Endothelial cell of umbilical vein (primary cell): ENCODE measurements around the gene ZC2HC1B.

Experiments
- CTCF ChIP-seq, 2 donors: IDR thresholded peaks; 1 replicate in 1 of 2; 2 replicates in 1 of 2; pipeline ENCODE4 v1.5.1; 2011; ENCODE audit warnings: low read length in 2 of 2, mild to moderate bottlenecking in 2 of 2, moderate library complexity in 2 of 2, control low read depth in 1 of 2, inconsistent platforms in 1 of 2, low read depth in 1 of 2; ENCODE audit not compliant: insufficient read depth in 1 of 2; ENCODE audit errors: extremely low read depth in 1 of 2
- EZH2 ChIP-seq: IDR thresholded peaks from 2 replicates; pipeline ENCODE4 v1.6.1; 2012; ENCODE audit warnings: borderline replicate concordance, low read depth, mild to moderate bottlenecking, moderate library complexity, low read length, inconsistent platforms; ENCODE audit not compliant: severe bottlenecking
- FOS ChIP-seq: IDR thresholded peaks from 2 replicates; pipeline ENCODE4 v1.6.1; 2011; ENCODE audit warnings: mild to moderate bottlenecking, low read length, moderate library complexity, borderline replicate concordance; ENCODE audit not compliant: insufficient read depth
- GATA2 ChIP-seq: IDR thresholded peaks from 2 replicates; pipeline ENCODE4 v1.7.0; 2011; ENCODE audit warnings: low read depth, mild to moderate bottlenecking, moderate library complexity, mixed read lengths, low read length; ENCODE audit not compliant: insufficient read length, insufficient read depth
- MAX ChIP-seq: IDR thresholded peaks from 2 replicates; pipeline ENCODE4 v1.6.1; 2011; ENCODE audit not compliant: insufficient read depth, insufficient read length
- POLR2A ChIP-seq: IDR thresholded peaks from 2 replicates; pipeline ENCODE4 v1.6.1; 2012; ENCODE audit warnings: low read depth, mild to moderate bottlenecking, control low read depth, low read length
- POLR2AphosphoS5 ChIP-seq: IDR thresholded peaks from 2 replicates; pipeline ENCODE4 v1.6.1; 2012; ENCODE audit warnings: low read depth, mild to moderate bottlenecking, control low read depth, low read length, moderate library complexity; ENCODE audit not compliant: insufficient read depth

- TF ChIP-seq CTCF (IDR thresholded peaks at IDR 0.05; ENCODE audit: extremely low read depth in 1 of 2, insufficient read depth in 1 of 2, low read depth in 1 of 2, low read length in 2 of 2) (no peak), POLR2A (no peak), MAX (no peak), EZH2 (no peak), POLR2AphosphoS5 (no peak), FOS (no peak), GATA2 (no peak)
Measured at GRCh38 chr6:143936778-143937667, 72.7 kb downstream of the ZC2HC1B start.
